Fibroblast of skin of right biceps (primary cell): ENCODE results near the gene SLC18A3.

Experiments used
- DNase-seq: peaks from one replicate; pipeline ENCODE4 v3.0.0-alpha.2; 2013

SLC18A3 gene

GRCh38 chr10:49612513-49613164, 2.5 kb downstream of the SLC18A3 start:
- no peak for DNase-seq

- DNase-seq, result no peak
Measured at GRCh38 chr10:49613165-49613881, 3.2 kb downstream of the SLC18A3 start.

- DNase-seq, result no peak
Measured at GRCh38 chr10:49613882-49614241, 3.8 kb downstream of the SLC18A3 start, which contains the start of gene CHAT. CHAT (plus strand) TSS chr10:49614037; CDS start chr10:49614190, 153 bp downstream.

- DNase-seq, result no peak
Measured at GRCh38 chr10:49614242-49615198, 4.4 kb downstream of the SLC18A3 start.

GRCh38 chr10:49615213-49615612, 5.1 kb downstream of the SLC18A3 start:
- DNase-seq, result no peak

GRCh38 chr10:49615721-49616120, 5.6 kb downstream of the SLC18A3 start:
- DNase-seq, result no peak

GRCh38 chr10:49616421-49617101, 6.5 kb downstream of the SLC18A3 start:
- no peak for DNase-seq

- no peak for DNase-seq
Measured at GRCh38 chr10:49617121-49618020, 7.3 kb downstream of the SLC18A3 start.

- DNase-seq, result no peak
Measured at GRCh38 chr10:49618821-49619220, 8.7 kb downstream of the SLC18A3 start.

GRCh38 chr10:49619613-49620012, 9.5 kb downstream of the SLC18A3 start:
- no peak for DNase-seq

- DNase-seq, result no peak
Measured at GRCh38 chr10:49620286-49620810, 10.2 kb downstream of the SLC18A3 start.

GRCh38 chr10:49620841-49621378, 10.8 kb downstream of the SLC18A3 start:
- DNase-seq, result no peak

- DNase-seq, result no peak
Measured at GRCh38 chr10:49621561-49621960, 11.5 kb downstream of the SLC18A3 start.

GRCh38 chr10:49622426-49623425, 12.6 kb downstream of the SLC18A3 start:
- no peak for DNase-seq

- no peak for DNase-seq
Measured at GRCh38 chr10:49624629-49625028, 14.5 kb downstream of the SLC18A3 start.

GRCh38 chr10:49625411-49625810, 15.3 kb downstream of the SLC18A3 start:
- DNase-seq, result no peak

- no peak for DNase-seq
Measured at GRCh38 chr10:49627038-49627437, 16.9 kb downstream of the SLC18A3 start.

GRCh38 chr10:49627644-49628247, 17.6 kb downstream of the SLC18A3 start:
- no peak for DNase-seq

- no peak for DNase-seq
Measured at GRCh38 chr10:49628599-49628998, 18.5 kb downstream of the SLC18A3 start.
